ENCODE results near the gene RYR2. TPM values are rescaled to one million over a fixed set of nuclear protein-coding genes. Genes with fewer than 3 reads are reported as not detected.

The RYR2 gene
- total and polyA plus RNA-seq, 9 of the 15 experiments (the other 6 are each of a cell fraction or from before 2014, with no cell fraction given), result 0.03 to 0.42 (median 0.14) TPM

DNA sequence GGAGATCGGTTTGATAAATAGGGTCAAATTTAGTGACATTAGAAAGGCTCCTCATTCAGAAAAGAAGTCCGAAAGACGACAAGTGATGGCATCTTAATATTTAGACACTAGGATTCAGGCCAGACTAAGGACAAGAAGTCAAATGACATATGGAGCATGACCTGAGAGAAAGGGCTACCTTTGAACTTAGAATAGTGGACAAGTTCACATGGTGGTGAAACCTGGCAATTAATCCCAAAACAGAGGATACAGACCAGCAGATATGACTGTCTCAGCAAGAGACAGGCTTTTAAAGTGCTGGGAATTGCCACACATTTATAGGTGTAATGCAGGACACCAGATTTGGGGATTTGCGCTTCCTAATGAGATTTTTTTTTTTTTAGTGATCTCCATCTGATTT lies 703.6 kb downstream of the RYR2 start:
- Histone ChIP-seq H3K9me3 (replicated peaks; ENCODE audit: control insufficient read depth, insufficient read depth, low read depth, low read length) (0 out of 2 replicates have a peak, but pooled peaks cover 2% of the 10 kb centered on the region), H3K4me1 (replicated peaks in 1 of 2; ENCODE audit: control insufficient read depth in 2 of 2, insufficient read depth in 2 of 2, low read length in 2 of 2) (no peaks in the 10 kb centered on the region), H3K27ac (ENCODE audit: extremely low read depth, low read depth, low read length) (no peak overlapping the region), H3K79me2 (ENCODE audit: control insufficient read depth, insufficient read depth, low read length) (no peaks in the 10 kb centered on the region), H3K4me2 (ENCODE audit: insufficient read depth, low read length) (no peak overlapping the region), H3K36me3 (ENCODE audit: control insufficient read depth, insufficient read depth, low read length) (no peaks in the 10 kb centered on the region), H3K9ac (ENCODE audit: insufficient read depth in 1 of 2, low read depth in 2 of 2, low read length in 2 of 2) (no peak overlapping the region), H3K4me3 (no peak overlapping the region), H4K20me1 (replicated peaks; ENCODE audit: control insufficient read depth, insufficient read depth, low read length) (no peaks in the 10 kb centered on the region), H2AFZ (ENCODE audit: low read depth, low read length) (no peak overlapping the region), H3K27me3 (ENCODE audit: control insufficient read depth in 2 of 2, insufficient read depth in 2 of 2, low read length in 2 of 2) (no peaks in the 10 kb centered on the region), H3K9me1 (ENCODE audit: control insufficient read depth, insufficient read depth, low read length) (no peaks in the 10 kb centered on the region)
- BruUV-seq (replicated peaks), result no TSS peak
- ATAC-seq (no peak), FAIRE-seq (no peak), DNase-seq (ENCODE audit: extremely low read depth in 1 of 4, low spot score in 3 of 4) (no peak)
- intact Hi-C loops (cut with micrococcal nuclease), result no loop called here
- CTCF ChIA-PET (ENCODE audit: low intra/inter-chr PET ratio), result no interaction called here
- POLR2A ChIA-PET, result no interaction called here
- 7% methylated on average over 4 of the region's 4 CpGs for WGBS (ENCODE audit: insufficient coverage, low coverage, missing lambda C conversion rate)
- TF ChIP-seq SRSF9 (IDR thresholded peaks at IDR 0.05; ENCODE audit: borderline replicate concordance, low read depth, low read length) (no peak), TAF9B (IDR thresholded peaks at IDR 0.05; ENCODE audit: partially characterized antibody) (no peak), NBN (IDR thresholded peaks at IDR 0.05; ENCODE audit: low read depth) (no peak), ZNF384 (IDR thresholded peaks at IDR 0.05; ENCODE audit: low read depth, low read length) (no peak)
- in situ Hi-C loops (cut with MboI), result no loop called here

DNA sequence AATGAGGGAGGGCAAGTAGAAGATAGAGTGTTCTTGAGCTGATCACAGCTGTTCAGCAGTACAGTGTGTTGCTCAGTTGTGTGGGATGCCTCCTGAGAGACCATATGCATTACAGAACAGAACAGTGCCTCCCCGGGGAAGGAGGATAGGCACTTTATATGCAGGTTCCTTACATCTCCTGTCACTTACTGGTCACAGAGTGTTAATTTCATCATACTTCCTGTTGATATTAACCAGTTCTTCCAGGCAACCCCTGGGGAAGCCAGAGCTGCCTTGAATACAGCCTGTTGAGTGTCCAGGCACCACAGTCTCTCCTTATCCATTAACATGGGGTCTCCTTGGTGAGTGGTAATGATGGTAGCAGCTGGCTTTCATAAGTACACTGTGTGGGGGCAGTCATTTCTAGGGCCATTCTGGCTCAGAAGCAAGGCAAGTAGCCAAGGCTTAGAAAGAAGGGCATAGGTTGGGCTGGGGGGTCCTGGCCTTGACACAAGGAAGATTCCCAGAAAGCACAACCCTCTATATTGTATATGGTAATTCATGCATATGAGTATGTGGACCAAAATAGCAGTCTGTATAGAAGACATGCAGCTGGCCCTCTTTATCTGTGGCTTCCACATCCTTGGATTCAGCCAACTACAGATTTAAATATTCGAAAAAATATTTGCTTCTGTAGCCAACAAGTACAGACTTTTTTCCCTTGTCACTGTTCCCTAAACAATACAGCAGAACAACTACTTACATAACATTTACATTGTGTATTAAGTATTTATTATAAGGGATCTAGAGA lies 706.4 kb downstream of the RYR2 start:
- Histone ChIP-seq H3K9me3 (replicated peaks; ENCODE audit: control insufficient read depth, insufficient read depth, low read depth, low read length) (0 out of 2 replicates have a peak, but pooled peaks cover 2% of the 10 kb centered on the region), H3K36me3 (ENCODE audit: control insufficient read depth, insufficient read depth, low read length) (no peaks in the 10 kb centered on the region), H2AFZ (ENCODE audit: low read depth, low read length) (no peak overlapping the region), H3K4me3 (no peak overlapping the region), H3K27me3 (ENCODE audit: control insufficient read depth in 2 of 2, insufficient read depth in 2 of 2, low read length in 2 of 2) (no peaks in the 10 kb centered on the region), H3K9ac (ENCODE audit: insufficient read depth in 1 of 2, low read depth in 2 of 2, low read length in 2 of 2) (no peak overlapping the region), H4K20me1 (replicated peaks; ENCODE audit: control insufficient read depth, insufficient read depth, low read length) (no peaks in the 10 kb centered on the region), H3K27ac (ENCODE audit: extremely low read depth, low read depth, low read length) (no peak overlapping the region), H3K4me2 (ENCODE audit: insufficient read depth, low read length) (no peak overlapping the region), H3K9me1 (ENCODE audit: control insufficient read depth, insufficient read depth, low read length) (no peaks in the 10 kb centered on the region), H3K4me1 (replicated peaks in 1 of 2; ENCODE audit: control insufficient read depth in 2 of 2, insufficient read depth in 2 of 2, low read length in 2 of 2) (no peaks in the 10 kb centered on the region), H3K79me2 (ENCODE audit: control insufficient read depth, insufficient read depth, low read length) (no peaks in the 10 kb centered on the region)
- POLR2A ChIA-PET, result interaction anchor here (0.7 kb wide), 1 partner anchor 8 kb away, joined by 6 read pairs; no protein-coding TSS in a partner anchor
- FAIRE-seq, result no peak
- WGBS (ENCODE audit: insufficient coverage, low coverage, missing lambda C conversion rate), result 4% methylated on average over 2 of the region's 2 CpGs
- CTCF ChIA-PET (ENCODE audit: low intra/inter-chr PET ratio), result no interaction called here
- intact Hi-C loops (cut with micrococcal nuclease), result no loop called here
- no peak for DNase-seq (ENCODE audit: extremely low read depth in 1 of 4, low spot score in 3 of 4)
- no peak for ATAC-seq
- BruUV-seq (replicated peaks), result no TSS peak
- in situ Hi-C loops (cut with MboI), result no loop called here
- TF ChIP-seq MAFG (tag; conservative IDR thresholded peaks at IDR 0.05), result no peak
- TF ChIP-seq MAX (CRISPR knock-in tag; IDR thresholded peaks at IDR 0.05), result no peak
- no peak for TF ChIP-seq CREBBP (IDR thresholded peaks at IDR 0.05; ENCODE audit: low read depth, low read length)
- no peak for TF ChIP-seq CGGBP1 (CRISPR knock-in tag; IDR thresholded peaks at IDR 0.05)
- TF ChIP-seq RHOXF2B (CRISPR knock-in tag; conservative IDR thresholded peaks at IDR 0.05), result no peak
- TF ChIP-seq TSC22D4 (tag; IDR thresholded peaks at IDR 0.05), result no peak
- TF ChIP-seq SREBF1 (IDR thresholded peaks at IDR 0.05; ENCODE audit: borderline replicate concordance, low read depth, low read length), result no peak
- TF ChIP-seq, protein P1, sequence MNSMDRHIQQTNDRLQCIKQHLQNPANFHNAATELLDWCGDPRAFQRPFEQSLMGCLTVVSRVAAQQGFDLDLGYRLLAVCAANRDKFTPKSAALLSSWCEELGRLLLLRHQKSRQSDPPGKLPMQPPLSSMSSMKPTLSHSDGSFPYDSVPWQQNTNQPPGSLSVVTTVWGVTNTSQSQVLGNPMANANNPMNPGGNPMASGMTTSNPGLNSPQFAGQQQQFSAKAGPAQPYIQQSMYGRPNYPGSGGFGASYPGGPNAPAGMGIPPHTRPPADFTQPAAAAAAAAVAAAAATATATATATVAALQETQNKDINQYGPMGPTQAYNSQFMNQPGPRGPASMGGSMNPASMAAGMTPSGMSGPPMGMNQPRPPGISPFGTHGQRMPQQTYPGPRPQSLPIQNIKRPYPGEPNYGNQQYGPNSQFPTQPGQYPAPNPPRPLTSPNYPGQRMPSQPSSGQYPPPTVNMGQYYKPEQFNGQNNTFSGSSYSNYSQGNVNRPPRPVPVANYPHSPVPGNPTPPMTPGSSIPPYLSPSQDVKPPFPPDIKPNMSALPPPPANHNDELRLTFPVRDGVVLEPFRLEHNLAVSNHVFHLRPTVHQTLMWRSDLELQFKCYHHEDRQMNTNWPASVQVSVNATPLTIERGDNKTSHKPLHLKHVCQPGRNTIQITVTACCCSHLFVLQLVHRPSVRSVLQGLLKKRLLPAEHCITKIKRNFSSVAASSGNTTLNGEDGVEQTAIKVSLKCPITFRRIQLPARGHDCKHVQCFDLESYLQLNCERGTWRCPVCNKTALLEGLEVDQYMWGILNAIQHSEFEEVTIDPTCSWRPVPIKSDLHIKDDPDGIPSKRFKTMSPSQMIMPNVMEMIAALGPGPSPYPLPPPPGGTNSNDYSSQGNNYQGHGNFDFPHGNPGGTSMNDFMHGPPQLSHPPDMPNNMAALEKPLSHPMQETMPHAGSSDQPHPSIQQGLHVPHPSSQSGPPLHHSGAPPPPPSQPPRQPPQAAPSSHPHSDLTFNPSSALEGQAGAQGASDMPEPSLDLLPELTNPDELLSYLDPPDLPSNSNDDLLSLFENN (IDR thresholded peaks at IDR 0.05; ENCODE audit: low read depth in 2 of 2, low read length in 2 of 2), result no peak
